Measurements from ENCODE around the gene SLC4A1. TPM values are rescaled to one million over a fixed set of nuclear protein-coding genes. Genes with fewer than 3 reads are reported as not detected.

The SLC4A1 gene
- total and polyA plus RNA-seq, 2 of the 13 experiments (the other 11 are each of a cell fraction or from before 2014, with no cell fraction given) = not detected

- 0 out of 2 replicates have a peak, but pooled peaks have one; percentile 34 for TF ChIP-seq GFI1 (CRISPR knock-in tag; IDR thresholded peaks at IDR 0.05; ENCODE audit: borderline replicate concordance)
- TF ChIP-seq POLR2AphosphoS5 (IDR thresholded peaks at IDR 0.05; ENCODE audit: low read depth, low read length) = no peak; the same call in 1 of the 2 replicates
- no peak for TF ChIP-seq ZBTB3 (CRISPR knock-in tag; IDR thresholded peaks at IDR 0.05; ENCODE audit: borderline replicate concordance, low read depth)
- peak; percentile 94 for TF ChIP-seq ZBTB14 (CRISPR knock-in tag; IDR thresholded peaks at IDR 0.05)
- TF ChIP-seq KAT8 (CRISPR knock-in tag; IDR thresholded peaks at IDR 0.05) = peak; percentile 74
- peak; percentile 98 for TF ChIP-seq ZBTB2 (CRISPR knock-in tag; IDR thresholded peaks at IDR 0.05; ENCODE audit: low read depth)
- no peak for TF ChIP-seq SCMH1 (CRISPR knock-in tag; IDR thresholded peaks at IDR 0.05; ENCODE audit: borderline replicate concordance)
- no peak for TF ChIP-seq DPF2 (CRISPR knock-in tag; IDR thresholded peaks at IDR 0.05; ENCODE audit: borderline replicate concordance, low read depth)
- TF ChIP-seq ZNF704 (CRISPR knock-in tag; IDR thresholded peaks at IDR 0.05; ENCODE audit: borderline replicate concordance) = no peak
- no peak for TF ChIP-seq CBX2 (IDR thresholded peaks at IDR 0.05; ENCODE audit: low read depth, low read length)
- no peak for TF ChIP-seq CBX2 (CRISPR knock-in tag; IDR thresholded peaks at IDR 0.05; ENCODE audit: low read depth)
- no peak for TF ChIP-seq TP53 (CRISPR knock-in tag; conservative IDR thresholded peaks at IDR 0.05)
- TF ChIP-seq HOXA3 (CRISPR knock-in tag; IDR thresholded peaks at IDR 0.05) = 0 out of 2 replicates have a peak, but pooled peaks have one; percentile 58
- TF ChIP-seq PAF1 (CRISPR knock-in tag; IDR thresholded peaks at IDR 0.05) = no peak
- TF ChIP-seq ZMYM4 (CRISPR knock-in tag; IDR thresholded peaks at IDR 0.05) = peak; percentile 37
- TF ChIP-seq GABPA (IDR thresholded peaks at IDR 0.05; ENCODE audit: low read depth, low read length) = peak; percentile 30; the same call in 1 of the 2 replicates
- peak; percentile 39; the same call in 1 of the 2 replicates for TF ChIP-seq GABPA (CRISPR knock-in tag; IDR thresholded peaks at IDR 0.05; ENCODE audit: low read depth)
- TF ChIP-seq GMEB2 (CRISPR knock-in tag; IDR thresholded peaks at IDR 0.05; ENCODE audit: low read depth) = no peak
- no peak for TF ChIP-seq ZSCAN29 (CRISPR knock-in tag; conservative IDR thresholded peaks at IDR 0.05)
- no peak for TF ChIP-seq BRD4 (CRISPR knock-in tag; IDR thresholded peaks at IDR 0.05)
- peak; percentile 63 for TF ChIP-seq ASH2L (IDR thresholded peaks at IDR 0.05; ENCODE audit: insufficient read length, low read depth, low read length)
- TF ChIP-seq ARNTL (CRISPR knock-in tag; IDR thresholded peaks at IDR 0.05) = peak; percentile 76; the same call in 1 of the 2 replicates
- peak; percentile 66; the same call in 1 of the 2 replicates for TF ChIP-seq KDM2A (CRISPR knock-in tag; IDR thresholded peaks at IDR 0.05; ENCODE audit: borderline replicate concordance, low read depth)
- TF ChIP-seq ZNF333 (CRISPR knock-in tag; IDR thresholded peaks at IDR 0.05; ENCODE audit: borderline replicate concordance) = no peak
- no peak for TF ChIP-seq ZNF335 (CRISPR knock-in tag; IDR thresholded peaks at IDR 0.05)
Measured at GRCh38 chr17:44218344-44219107, 49.4 kb downstream of the SLC4A1 start (continued).
